Stomach (tissue), 4 donors: ENCODE results near the gene KCNN3.

Experiments used
- CTCF ChIP-seq, 7 experiments: fragments of 450-650 bp in 4 of 7; fragments of 200-600 bp in 3 of 7; sonication (generic) in 3 of 7; IDR thresholded peaks; one replicate each; pipeline ENCODE4 v1.5.1; 2016 to 2019; ENCODE audit warnings: antibody characterized with exemption in 7 of 7, control low read depth in 2 of 7, mild to moderate bottlenecking in 1 of 7
- POLR2AphosphoS5 ChIP-seq, 3 donors: sonication (generic); formaldehyde crosslinking; IDR thresholded peaks; one replicate each; pipeline ENCODE4 v1.6.1; 2016; ENCODE audit warnings: antibody characterized with exemption in 3 of 3

DNA sequence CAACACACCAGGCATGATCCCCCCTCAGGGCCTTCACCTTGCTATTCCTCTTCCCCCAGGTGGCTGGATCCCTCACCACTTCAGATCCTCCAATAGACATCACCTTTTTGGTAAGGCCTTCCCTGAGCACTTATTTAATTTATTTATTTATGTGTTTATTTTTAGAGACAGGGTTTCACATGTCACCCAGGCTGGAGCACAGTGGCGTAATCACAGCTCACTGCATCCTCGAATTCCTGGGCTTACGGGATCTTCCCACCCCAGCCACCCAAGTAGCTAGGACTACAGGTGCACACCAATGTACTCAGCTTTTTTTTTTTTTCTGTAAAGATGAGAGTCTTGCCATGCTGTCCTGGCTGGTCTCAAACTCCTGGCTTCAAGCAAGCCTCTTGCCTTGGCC, 17.2 kb downstream of the KCNN3 start:
- TF ChIP-seq CTCF (IDR thresholded peaks at IDR 0.05) = no peak
- no peak for TF ChIP-seq POLR2AphosphoS5 (IDR thresholded peaks at IDR 0.05)
